Uterus (tissue), 4 donors: ENCODE measurements around the gene PIAS4. TPM values are rescaled to one million over a fixed set of nuclear protein-coding genes. Genes with fewer than 3 reads are reported as not detected.
A peak's percentile ranks its signal among the peaks of the same experiment; 100 is the strongest.

ENCODE experiments used
- DNase-seq, 2 donors: peaks; one replicate each; pipeline ENCODE4 v3.0.0-alpha.2; 2019 to 2020
- H3K27ac ChIP-seq, 2 donors: fragments of 200-600 bp; sonication (generic); 1 replicate in 1 of 2; 2 replicates in 1 of 2; pipeline ENCODE4 v1.5.1; 2016 to 2018
- H3K27me3 ChIP-seq, 2 donors: fragments of 200-600 bp; sonication (generic); one replicate each; pipeline ENCODE4 v1.5.1; 2018 to 2019; ENCODE audit warnings: control low read depth in 1 of 2
- H3K36me3 ChIP-seq, 2 donors: fragments of 200-600 bp; sonication (generic); one replicate each; pipeline ENCODE4 v1.5.1; 2019; ENCODE audit warnings: control low read depth in 1 of 2
- H3K4me1 ChIP-seq, 2 donors: fragments of 200-600 bp; sonication (generic); one replicate each; pipeline ENCODE4 v1.5.1; 2018 to 2019; ENCODE audit warnings: control low read depth in 1 of 2
- H3K4me3 ChIP-seq, 2 donors: fragments of 200-600 bp; sonication (generic); 1 replicate in 1 of 2; 2 replicates in 1 of 2; pipeline ENCODE4 v1.5.1; 2018 to 2019; ENCODE audit warnings: mild to moderate bottlenecking in 1 of 2
- H3K9me3 ChIP-seq, 2 donors: fragments of 200-600 bp; sonication (generic); one replicate each; pipeline ENCODE4 v1.5.1; 2019; ENCODE audit warnings: control low read depth in 1 of 2
- CTCF ChIP-seq, 4 experiments: fragments of 200-600 bp in 2 of 4; fragments of 450-650 bp in 2 of 4; sonication (generic) in 2 of 4; IDR thresholded peaks; one replicate each; pipeline ENCODE4 v1.5.1; 2016 to 2019; ENCODE audit warnings: antibody characterized with exemption in 4 of 4, mild to moderate bottlenecking in 2 of 4, moderate library complexity in 1 of 4
- POLR2A ChIP-seq, 2 donors: fragments of 450-650 bp; IDR thresholded peaks; one replicate each; pipeline ENCODE4 v1.6.1; 2016; ENCODE audit warnings: antibody characterized with exemption in 2 of 2, mild to moderate bottlenecking in 1 of 2, moderate library complexity in 1 of 2
- intact Hi-C: fragments of 100-400 bp; cut with DNase I; formaldehyde crosslinking; loops from one replicate; pipeline ENCODE4 v1.15.1; 2023; ENCODE audit warnings: low total_unique reads
- total RNA-seq, 4 donors: library from RNA; depleted of rRNA in 3 of 4; stranded (reverse); fragments of >200 nt in 3 of 4; gene quantifications; one replicate each; pipeline versions ENCODE4 v1.1.0 to v1.2.4, GENCODE V29; 2014 to 2023
- donor health status: DM: yes; HTN: yes; CAD: no.

The PIAS4 gene
- total RNA-seq, 4 donors from 2014 or later: 10.0 to 39.4 (median 23.4) TPM

- Histone ChIP-seq H3K27me3 (no peaks in the 10 kb centered on the region), H3K9me3 (no peaks in the 10 kb centered on the region), H3K4me1 (peaks cover 11 to 25% of the 10 kb centered on the region in 2 donors), H3K27ac (peak overlapping the region; percentile 98), H3K4me3 (peak overlapping the region; percentile 96 to 98), H3K36me3 (no peaks in the 10 kb centered on the region)
- TF ChIP-seq POLR2A (IDR thresholded peaks at IDR 0.05): no peak
- TF ChIP-seq CTCF (IDR thresholded peaks at IDR 0.05): no peak
- intact Hi-C loops: no loop called here
- DNase-seq: no peak
Observed at GRCh38 chr19:4066176-4066606, 58.7 kb downstream of the PIAS4 start.

GRCh38 chr19:4066682-4067395 lies 59.3 kb downstream of the PIAS4 start, which contains the start of gene ZBTB7A:
ZBTB7A (minus strand) TSS chr19:4066899; CDS start chr19:4055232, 11,667 bp downstream.
- H3K27ac ChIP-seq: peak within 1 kb of the TSS; percentile 98
- H3K4me1 ChIP-seq: peaks cover 11 to 18% of the 10 kb centered on the region in 2 donors
- TF ChIP-seq POLR2A (IDR thresholded peaks at IDR 0.05) (peak in 1 of 2 donors; percentile 42), CTCF (IDR thresholded peaks at IDR 0.05) (no peak)
- DNase-seq: peak; percentile 75 to 88
- H3K36me3 ChIP-seq: no peaks in the 10 kb centered on the region
- H3K9me3 ChIP-seq: no peaks in the 10 kb centered on the region
- no peaks in the 10 kb centered on the region for H3K27me3 ChIP-seq
- peak within 1 kb of the TSS; percentile 96 to 98 for H3K4me3 ChIP-seq
- intact Hi-C loops: no loop called here

GRCh38 chr19:4067396-4068046 lies 60.0 kb downstream of the PIAS4 start:
- TF ChIP-seq CTCF (IDR thresholded peaks at IDR 0.05) (peak in 1 of 4 experiments; percentile 9), POLR2A (IDR thresholded peaks at IDR 0.05) (peak in 1 of 2 donors; percentile 16)
- Histone ChIP-seq H3K9me3 (no peaks in the 10 kb centered on the region), H3K27me3 (no peaks in the 10 kb centered on the region), H3K4me3 (peak overlapping the region; percentile 96 to 98), H3K4me1 (peaks cover 5 to 12% of the 10 kb centered on the region in 2 donors), H3K36me3 (no peaks in the 10 kb centered on the region), H3K27ac (peak overlapping the region; percentile 98)
- DNase-seq: peak in 1 of 2 donors; percentile 55
- intact Hi-C loops: no loop called here

GRCh38 chr19:4068047-4068966 lies 60.8 kb downstream of the PIAS4 start:
- DNase-seq: peak in 1 of 2 donors; percentile 29
- Histone ChIP-seq H3K36me3 (no peaks in the 10 kb centered on the region), H3K27ac (peak overlapping the region; percentile 98), H3K4me3 (peak overlapping the region; percentile 96 to 98), H3K9me3 (no peaks in the 10 kb centered on the region), H3K27me3 (no peaks in the 10 kb centered on the region), H3K4me1 (peaks cover under 1 to 4% of the 10 kb centered on the region in 2 donors)
- TF ChIP-seq POLR2A (IDR thresholded peaks at IDR 0.05) (no peak), CTCF (IDR thresholded peaks at IDR 0.05) (no peak)
- intact Hi-C loops: no loop called here
